Suprapubic skin (tissue), 4 donors: ENCODE data around the gene NUP155. TPM values are rescaled to one million over a fixed set of nuclear protein-coding genes. Genes with fewer than 3 reads are reported as not detected.
"Not testable (repeated sequence)": the region's sequence is repeated elsewhere in the genome, so short reads cannot be mapped to it uniquely, and the experiment has no call there.

Experiments used
- DNase-seq, 2 donors: peaks; one replicate each; pipeline ENCODE4 v3.0.0-alpha.2; 2019; ENCODE audit warnings: low spot score in 2 of 2
- H3K27ac ChIP-seq: fragments of 200-600 bp; sonication (generic); one replicate; pipeline ENCODE4 v1.5.1; 2019
- H3K27me3 ChIP-seq: fragments of 200-600 bp; sonication (generic); one replicate; pipeline ENCODE4 v1.5.1; 2019
- H3K36me3 ChIP-seq: fragments of 200-600 bp; sonication (generic); one replicate; pipeline ENCODE4 v1.5.1; 2019
- H3K4me1 ChIP-seq: fragments of 200-600 bp; sonication (generic); one replicate; pipeline ENCODE4 v1.5.1; 2019
- H3K4me3 ChIP-seq: fragments of 200-600 bp; sonication (generic); one replicate; pipeline ENCODE4 v1.5.1; 2019; ENCODE audit warnings: mild to moderate bottlenecking
- H3K9me3 ChIP-seq: fragments of 200-600 bp; sonication (generic); one replicate; pipeline ENCODE4 v1.5.1; 2019
- CTCF ChIP-seq, 2 donors: fragments of 200-600 bp in 1 of 2; fragments of 450-650 bp in 1 of 2; sonication (generic) in 1 of 2; IDR thresholded peaks; one replicate each; pipeline ENCODE4 v1.5.1; 2016 to 2019; ENCODE audit warnings: antibody characterized with exemption in 2 of 2, mild to moderate bottlenecking in 1 of 2, moderate library complexity in 1 of 2
- EP300 ChIP-seq: sonication (generic); formaldehyde crosslinking; IDR thresholded peaks from one replicate; pipeline ENCODE4 v1.6.1; 2017; ENCODE audit warnings: antibody characterized with exemption
- POLR2A ChIP-seq, 2 donors: fragments of 450-650 bp; IDR thresholded peaks; one replicate each; pipeline ENCODE4 v1.6.1; 2017; ENCODE audit warnings: antibody characterized with exemption in 2 of 2, mild to moderate bottlenecking in 2 of 2, moderate library complexity in 2 of 2
- POLR2AphosphoS5 ChIP-seq, 3 donors: sonication (generic); formaldehyde crosslinking; IDR thresholded peaks; one replicate each; pipeline ENCODE4 v1.6.1; 2017; ENCODE audit warnings: antibody characterized with exemption in 3 of 3
- WGBS: methylation state at CpG from one replicate; pipeline ENCODE4 v1.1.5; 2018; 5-methylcytosine and 5-hydroxymethylcytosine counted together
- total RNA-seq, 4 donors: library from RNA; depleted of rRNA; stranded (reverse); fragments of >200 nt; gene quantifications; one replicate each; pipeline ENCODE4 v1.1.0, GENCODE V29; 2016

The NUP155 gene
- total RNA-seq, 4 donors from 2014 or later, result 17.2 to 31.9 (median 21.3) TPM

- H3K4me3 ChIP-seq, result no peak overlapping the region
- WGBS, result 86% methylated on average over 2 of the region's 2 CpGs
Observed at GRCh38 chr5:37275511-37275910, 95.4 kb downstream of the NUP155 start.

DNA sequence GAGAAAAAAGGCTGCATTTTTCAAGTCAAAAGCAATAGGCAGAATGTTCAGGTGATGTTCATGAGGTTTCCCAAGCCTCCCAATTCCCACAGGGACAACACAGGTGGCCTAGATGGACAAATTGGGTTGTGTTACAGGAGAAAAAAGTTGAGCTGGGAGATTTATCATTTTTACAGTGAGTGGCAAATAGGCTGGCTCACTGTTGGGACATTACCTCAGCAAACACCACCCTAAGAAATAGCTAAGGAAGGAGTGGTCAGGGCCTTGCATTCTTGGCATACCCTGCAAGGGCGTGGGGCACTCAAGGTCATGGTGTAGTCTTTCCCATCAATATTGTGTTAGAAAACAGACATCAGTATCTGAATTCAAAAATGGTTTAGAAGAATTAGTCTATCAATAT, 98.4 kb downstream of the NUP155 start:
- Histone ChIP-seq H3K9me3 (peaks cover 4% of the 10 kb centered on the region), H3K4me3 (no peak overlapping the region), H3K4me1 (no peaks in the 10 kb centered on the region), H3K36me3 (no peaks in the 10 kb centered on the region), H3K27me3 (no peaks in the 10 kb centered on the region), H3K27ac (no peak overlapping the region)
- WGBS, result 33% methylated on average over 1 of the region's 1 CpG
- DNase-seq, result no peak
- TF ChIP-seq POLR2A (IDR thresholded peaks at IDR 0.05), result no peak
- no peak for TF ChIP-seq POLR2AphosphoS5 (IDR thresholded peaks at IDR 0.05)
- TF ChIP-seq EP300, result no peak
- no peak for TF ChIP-seq CTCF (IDR thresholded peaks at IDR 0.05)

More at GRCh38 chr5:37275511-37275910, 95.4 kb downstream of the NUP155 start:
- TF ChIP-seq CTCF (IDR thresholded peaks at IDR 0.05), result no peak
- TF ChIP-seq POLR2AphosphoS5 (IDR thresholded peaks at IDR 0.05), result no peak
- no peak for TF ChIP-seq POLR2A (IDR thresholded peaks at IDR 0.05)
- Histone ChIP-seq H3K9me3 (peaks cover 6% of the 10 kb centered on the region), H3K36me3 (no peaks in the 10 kb centered on the region), H3K27ac (no peak overlapping the region), H3K27me3 (no peaks in the 10 kb centered on the region), H3K4me1 (no peaks in the 10 kb centered on the region)
- DNase-seq, result no peak

DNA sequence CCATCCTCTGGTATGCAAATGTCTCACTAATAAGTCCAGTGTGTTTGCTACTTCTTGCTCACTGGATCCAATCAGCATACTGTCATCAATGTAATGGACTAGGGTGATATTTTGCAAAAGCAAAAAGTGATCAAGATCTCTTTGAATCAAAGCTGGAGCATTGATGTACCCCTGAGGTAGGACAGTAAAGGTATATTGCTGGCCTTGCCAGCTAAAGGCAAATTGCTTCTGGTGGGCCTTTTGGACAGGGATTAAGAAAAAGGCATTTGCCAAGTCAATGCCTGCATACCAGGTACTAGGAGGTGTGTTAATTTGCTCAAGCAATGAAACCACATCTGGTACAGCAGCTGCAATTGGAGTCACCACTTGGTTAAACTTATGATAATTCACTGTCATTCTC, 102.8 kb downstream of the NUP155 start:
- H3K4me1 ChIP-seq, H3K36me3 ChIP-seq, DNase-seq, H3K27me3 ChIP-seq, H3K27ac ChIP-seq, H3K4me3 ChIP-seq, H3K9me3 ChIP-seq: not testable (repeated sequence)

- Histone ChIP-seq H3K4me1 (no peaks in the 10 kb centered on the region), H3K4me3 (no peak overlapping the region), H3K27ac (no peak overlapping the region), H3K27me3 (no peaks in the 10 kb centered on the region), H3K36me3 (no peaks in the 10 kb centered on the region), H3K9me3 (no peaks in the 10 kb centered on the region)
- 91% methylated on average over 4 of the region's 4 CpGs for WGBS
- no peak for DNase-seq
- TF ChIP-seq CTCF (IDR thresholded peaks at IDR 0.05), result no peak
- TF ChIP-seq EP300, result no peak
- no peak for TF ChIP-seq POLR2AphosphoS5 (IDR thresholded peaks at IDR 0.05)
- TF ChIP-seq POLR2A (IDR thresholded peaks at IDR 0.05), result no peak
Observed at GRCh38 chr5:37255774-37256358, 115.0 kb downstream of the NUP155 start.

DNA sequence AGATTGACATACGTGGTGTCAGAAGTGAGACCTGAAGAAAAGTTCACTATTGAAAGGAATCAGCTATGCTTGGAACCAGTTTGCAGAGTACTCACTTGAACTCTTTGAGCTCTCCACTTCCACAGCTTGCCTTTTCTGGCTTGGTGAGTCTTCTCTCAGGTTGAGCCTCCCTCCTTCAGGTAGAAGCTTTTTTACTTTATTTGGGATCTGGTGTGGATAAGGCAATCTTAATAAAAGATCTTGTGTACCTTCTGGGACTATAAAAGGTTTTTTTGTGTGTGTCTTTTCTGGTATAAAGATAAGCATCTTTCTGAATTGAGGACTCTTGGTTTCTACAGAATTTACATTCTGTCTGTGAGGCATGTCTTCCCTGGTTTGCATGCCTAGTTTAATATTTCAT, 116.3 kb downstream of the NUP155 start:
- no peaks in the 10 kb centered on the region for H3K27me3 ChIP-seq
- no peaks in the 10 kb centered on the region for H3K36me3 ChIP-seq
- H3K4me3 ChIP-seq, result no peak overlapping the region
- H3K9me3 ChIP-seq, result no peaks in the 10 kb centered on the region
- peaks cover 4% of the 10 kb centered on the region for H3K4me1 ChIP-seq
- no peak for DNase-seq
- 100% methylated on average over 1 of the region's 1 CpG for WGBS
- no peak overlapping the region for H3K27ac ChIP-seq
- TF ChIP-seq POLR2AphosphoS5 (IDR thresholded peaks at IDR 0.05) (no peak), CTCF (IDR thresholded peaks at IDR 0.05) (no peak), POLR2A (IDR thresholded peaks at IDR 0.05) (no peak), EP300 (no peak)

DNA sequence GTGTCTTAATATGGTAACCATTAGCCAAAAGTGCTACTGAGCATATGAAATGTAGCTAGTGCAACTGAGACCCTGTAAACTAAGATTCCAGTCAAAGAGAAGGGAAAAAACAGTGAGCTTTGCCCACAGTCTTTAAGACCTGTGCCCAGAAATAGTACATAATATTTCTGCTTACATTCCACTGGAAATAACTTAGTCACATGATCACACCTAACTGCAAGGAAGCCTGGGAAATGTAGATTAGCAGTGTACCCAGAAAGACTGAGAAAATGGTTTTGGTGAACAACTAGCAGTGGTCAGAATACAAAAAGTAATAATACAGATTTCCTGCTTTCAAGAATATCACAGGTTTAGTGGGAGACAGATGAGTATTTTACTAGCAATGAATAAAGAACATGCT, 119.2 kb downstream of the NUP155 start:
- H3K27ac ChIP-seq, result no peak overlapping the region
- no peaks in the 10 kb centered on the region for H3K36me3 ChIP-seq
- TF ChIP-seq POLR2A (IDR thresholded peaks at IDR 0.05) (no peak), EP300 (no peak), CTCF (IDR thresholded peaks at IDR 0.05) (no peak), POLR2AphosphoS5 (IDR thresholded peaks at IDR 0.05) (no peak)
- no peaks in the 10 kb centered on the region for H3K27me3 ChIP-seq
- H3K4me1 ChIP-seq, result peaks cover 24% of the 10 kb centered on the region
- DNase-seq, result no peak
- no peak overlapping the region for H3K4me3 ChIP-seq
- H3K9me3 ChIP-seq, result no peaks in the 10 kb centered on the region
